Amygdala (tissue), 56 donors: ENCODE measurements around the gene CHAF1B.
A peak's percentile ranks its signal among the peaks of the same experiment; 100 is the strongest.
"Not testable (repeated sequence)": the region's sequence is repeated elsewhere in the genome, so short reads cannot be mapped to it uniquely, and the experiment has no call there.

Experiments
- DNase-seq, 56 donors: peaks; one replicate each; lab custom pipeline; 2025; lab: John Stamatoyannopoulos, UW

CHAF1B gene

GRCh38 chr21:36385233-36386030, at the start of gene CHAF1B:
TSS of gene CHAF1B (plus strand) at chr21:36385392. CDS start at chr21:36386137, 745 bp downstream.
- DNase-seq: peak in 43 of 56 donors; percentile 6 to 78 (median 46)

GRCh38 chr21:36337099-36337509, 48.1 kb upstream of the CHAF1B start:
- no peak for DNase-seq

DNA sequence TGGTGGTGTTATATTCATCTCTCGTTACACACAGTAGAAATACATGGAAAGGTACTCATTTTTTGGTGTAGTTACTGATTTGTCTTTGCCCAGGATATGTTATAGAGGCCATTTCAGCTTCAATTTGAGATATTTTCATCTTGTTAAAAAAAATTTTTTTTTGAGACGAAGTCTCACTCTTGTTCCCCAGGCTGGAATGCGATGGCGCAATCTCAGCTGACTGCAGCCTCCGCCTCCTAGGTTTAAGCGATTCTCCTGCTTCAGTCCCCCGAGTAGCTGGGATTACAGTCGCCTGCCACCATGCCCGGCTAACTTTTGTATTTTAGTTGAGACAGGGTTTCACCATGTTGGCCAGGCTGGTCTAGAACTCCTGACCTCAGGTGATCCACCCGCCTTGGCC, 46.2 kb upstream of the CHAF1B start:
- no peak for DNase-seq

DNA sequence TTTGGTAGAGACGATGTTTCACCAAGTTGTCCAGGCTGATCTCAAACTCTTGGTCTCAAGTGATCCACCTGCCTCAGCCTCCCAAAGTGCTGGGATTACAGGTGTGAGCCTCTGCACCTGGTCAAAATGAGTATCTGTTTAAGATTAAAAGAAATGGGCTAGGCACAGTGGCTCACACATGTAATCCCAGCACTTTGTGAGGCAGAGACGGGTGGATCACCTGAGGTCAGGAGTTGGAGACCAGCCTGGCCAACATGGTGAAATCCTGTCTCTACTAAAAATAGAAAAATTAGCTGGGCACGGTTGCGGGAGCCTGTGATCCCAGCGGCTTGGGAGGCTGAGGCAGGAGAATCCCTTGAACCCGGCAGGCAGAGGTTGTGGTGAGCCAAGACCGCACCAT, 42.6 kb upstream of the CHAF1B start:
- not testable (repeated sequence) for DNase-seq

- DNase-seq: no peak
These were observed 40.3 kb upstream of the CHAF1B start for GRCh38 chr21:36344931-36345330.

- no peak for DNase-seq
These were observed 37.8 kb upstream of the CHAF1B start for GRCh38 chr21:36347278-36347961.

DNA sequence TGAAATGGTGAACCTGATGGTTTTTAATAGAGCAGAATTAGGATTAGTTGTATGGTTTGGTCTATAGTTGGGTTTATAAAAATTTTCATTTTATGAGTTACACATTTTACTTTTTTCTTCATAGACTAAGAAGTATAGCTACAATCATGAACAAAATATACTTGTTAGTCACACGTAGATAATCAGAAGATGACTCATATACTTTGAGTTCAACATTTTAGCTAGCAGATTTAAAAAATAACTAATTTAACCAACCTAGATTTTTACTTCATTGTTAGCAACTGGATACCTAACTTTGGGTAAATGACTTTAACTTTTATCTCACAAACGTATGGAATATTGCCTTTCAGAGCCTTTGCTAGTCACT, 37.2 kb upstream of the CHAF1B start:
- DNase-seq: no peak

GRCh38 chr21:36349315-36349714, 35.9 kb upstream of the CHAF1B start:
- DNase-seq: no peak

DNA sequence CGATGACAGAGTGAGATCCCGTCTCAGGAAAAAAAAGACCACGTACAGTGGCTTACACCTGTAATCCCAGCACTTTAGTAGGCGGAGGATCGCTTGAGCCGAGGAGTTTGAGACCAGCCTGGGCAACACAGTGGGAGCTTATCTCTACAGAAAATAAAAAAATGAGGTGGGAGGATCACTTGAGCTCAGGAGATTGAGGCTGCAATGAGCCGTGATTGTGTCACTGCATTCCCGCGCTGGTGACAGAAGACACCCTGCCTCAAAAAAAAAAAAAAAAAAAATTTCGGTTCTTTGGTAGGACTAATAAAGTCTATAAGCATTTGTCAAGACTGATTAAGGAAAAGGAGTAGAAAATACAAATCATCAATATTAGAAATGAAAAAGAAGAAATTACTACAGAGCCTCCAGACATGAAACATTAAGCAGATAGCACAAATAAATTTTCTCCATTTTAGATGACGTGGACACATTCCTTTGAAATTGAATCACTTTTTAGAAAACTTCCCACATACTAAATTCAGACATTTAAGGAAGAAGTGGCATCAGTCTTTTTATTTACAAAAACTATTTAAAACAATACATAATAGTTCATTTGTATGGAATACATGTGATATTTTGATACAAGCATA, 34.8 kb upstream of the CHAF1B start:
- DNase-seq: no peak

- no peak for DNase-seq
These were observed 30.1 kb upstream of the CHAF1B start for GRCh38 chr21:36354918-36355680.

- DNase-seq: no peak
These were observed 29.3 kb upstream of the CHAF1B start for GRCh38 chr21:36355868-36356267.

GRCh38 chr21:36359185-36359584, 26.0 kb upstream of the CHAF1B start:
- DNase-seq: no peak

DNA sequence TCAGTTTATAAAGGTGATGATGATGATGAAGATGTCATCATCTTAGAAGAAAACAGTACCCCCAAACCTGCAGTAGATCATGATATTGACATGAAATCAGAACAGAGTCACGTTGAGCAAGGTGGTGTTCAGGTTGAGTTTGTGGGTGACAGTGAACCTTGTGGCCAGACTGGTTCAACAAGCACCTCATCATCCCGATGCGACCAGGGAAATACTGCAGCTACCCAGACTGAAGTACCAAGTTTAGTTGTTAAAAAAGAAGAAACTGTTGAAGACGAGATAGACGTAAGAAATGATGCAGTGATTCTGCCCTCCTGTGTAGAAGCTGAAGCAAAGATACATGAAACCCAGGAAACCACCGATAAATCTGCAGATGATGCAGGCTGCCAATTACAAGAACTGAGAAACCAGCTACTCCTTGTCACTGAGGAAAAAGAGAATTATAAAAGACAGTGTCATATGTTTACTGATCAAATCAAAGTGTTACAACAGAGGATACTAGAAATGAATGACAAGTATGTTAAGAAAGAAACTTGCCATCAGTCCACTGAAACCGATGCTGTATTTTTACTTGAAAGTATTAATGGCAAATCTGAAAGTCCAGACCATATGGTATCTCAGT, 16.0 kb upstream of the CHAF1B start:
- no peak for DNase-seq

GRCh38 chr21:36375994-36376393, 9.2 kb upstream of the CHAF1B start:
- no peak for DNase-seq

DNA sequence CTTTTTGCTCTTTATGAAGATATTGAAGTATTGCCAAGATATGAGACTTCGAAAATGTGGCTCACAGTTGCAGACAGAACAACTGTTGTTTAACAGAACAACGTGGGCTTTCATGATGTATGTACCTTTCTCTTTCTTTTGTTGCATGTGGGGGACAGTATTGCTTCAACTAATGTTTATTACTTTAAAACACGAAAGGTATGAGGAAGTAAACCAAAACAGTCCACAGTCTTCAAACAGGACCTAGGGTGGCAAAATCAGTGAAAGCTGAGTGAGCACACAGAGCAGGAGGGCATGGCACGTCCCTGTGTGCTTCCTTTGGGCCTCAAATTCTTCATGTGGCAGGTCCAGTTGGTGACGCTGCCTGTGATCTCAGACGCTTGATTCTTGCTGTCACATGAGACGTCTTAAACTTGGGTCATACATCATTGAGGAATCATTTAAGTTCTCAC, 7.8 kb upstream of the CHAF1B start:
- DNase-seq: no peak

DNA sequence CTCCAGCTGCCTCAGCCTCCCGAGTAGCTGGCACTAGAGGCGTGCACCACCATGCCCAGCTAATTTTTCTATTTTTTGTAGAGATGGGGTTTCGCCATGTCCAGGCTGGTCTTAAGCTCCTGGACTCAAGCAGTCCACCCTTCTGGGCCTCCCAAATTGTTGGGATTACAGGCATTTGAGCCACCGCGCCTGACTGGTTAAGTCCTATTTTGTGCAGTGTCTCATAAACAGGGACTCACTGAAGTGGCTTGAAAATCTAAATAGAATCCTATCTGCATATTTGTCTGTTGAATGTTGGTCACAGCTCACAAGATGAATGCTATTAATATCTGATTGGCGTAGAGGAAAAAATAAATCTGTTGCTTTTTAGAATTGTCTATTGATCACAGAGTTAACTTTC, 5.9 kb upstream of the CHAF1B start:
- no peak for DNase-seq

GRCh38 chr21:36381841-36382589, 3.2 kb upstream of the CHAF1B start:
- DNase-seq: no peak

DNA sequence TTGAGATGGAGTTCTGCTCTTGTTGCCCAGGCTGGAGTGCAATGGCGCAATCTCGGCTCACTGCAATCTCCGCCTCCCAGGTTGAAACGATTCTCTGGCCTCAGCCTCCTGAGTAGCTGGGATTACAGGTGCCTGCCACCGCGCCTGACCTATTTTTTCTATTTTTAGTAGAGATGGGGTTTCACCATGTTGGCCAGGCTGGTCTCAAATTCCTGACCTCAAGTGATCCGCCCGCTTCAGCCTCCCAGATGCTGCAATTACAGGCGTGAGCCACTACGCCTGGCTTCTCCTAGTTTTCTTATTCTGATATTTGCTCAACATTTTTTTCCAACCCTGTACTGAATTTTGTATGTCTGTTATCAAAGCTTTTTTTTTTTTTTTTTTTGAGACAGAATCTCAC, 2.5 kb upstream of the CHAF1B start:
- not testable (repeated sequence) for DNase-seq

DNA sequence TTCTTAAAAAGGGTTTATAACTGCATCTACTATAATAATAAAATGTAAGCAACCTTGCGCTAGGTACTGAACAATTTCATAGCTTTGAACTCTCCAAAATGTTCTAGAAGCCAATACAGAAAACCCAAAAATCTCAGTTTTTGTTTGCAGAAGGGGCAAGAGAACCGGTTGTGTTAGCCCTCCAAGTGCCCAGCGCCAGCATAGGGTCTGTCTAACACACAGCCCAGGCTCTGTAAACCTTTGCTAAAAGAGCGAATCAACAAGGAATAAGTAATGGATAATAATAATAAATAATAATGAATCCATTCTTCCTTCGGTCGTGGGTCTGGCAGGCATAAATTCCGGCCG, 333 bp upstream of the CHAF1B start:
- DNase-seq: no peak
